Urothelium cell line (cell line): ENCODE data around the gene EXOC6B.
A peak's percentile ranks its signal among the peaks of the same experiment; 100 is the strongest.

Source experiments
- DNase-seq: peaks from one replicate; pipeline ENCODE4 v3.0.0; 2011; ENCODE audit warnings: low spot score, mixed read lengths
- FAIRE-seq: peaks from 2 replicates; lab custom pipeline; 2011; peaks lifted over from hg19 to GRCh38; lab: Jason Lieb, UNC

EXOC6B gene

GRCh38 chr2:72793798-72794440 is 31.9 kb downstream of the EXOC6B start:
- DNase-seq (no peak), FAIRE-seq (no peak)

DNA sequence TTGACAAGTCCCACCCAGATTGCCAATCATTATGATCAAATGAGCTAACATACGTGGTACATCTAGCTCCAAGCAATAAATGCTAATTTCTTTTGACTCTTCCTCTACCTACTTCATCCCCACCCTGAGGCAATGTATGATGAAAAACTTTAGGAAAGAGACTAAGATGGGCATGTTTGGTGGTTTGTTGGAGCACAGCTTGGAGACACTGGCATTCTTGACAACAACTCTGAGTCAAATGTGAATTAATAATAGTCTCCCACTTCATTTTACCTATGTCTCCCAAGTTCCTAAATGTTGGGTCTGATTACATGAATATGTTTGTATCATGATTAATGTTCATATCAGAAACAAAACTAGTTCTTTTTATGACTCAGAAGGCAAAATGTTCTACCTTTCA is 36.6 kb downstream of the EXOC6B start:
- DNase-seq, result no peak
- FAIRE-seq, result peak; percentile 77

DNA sequence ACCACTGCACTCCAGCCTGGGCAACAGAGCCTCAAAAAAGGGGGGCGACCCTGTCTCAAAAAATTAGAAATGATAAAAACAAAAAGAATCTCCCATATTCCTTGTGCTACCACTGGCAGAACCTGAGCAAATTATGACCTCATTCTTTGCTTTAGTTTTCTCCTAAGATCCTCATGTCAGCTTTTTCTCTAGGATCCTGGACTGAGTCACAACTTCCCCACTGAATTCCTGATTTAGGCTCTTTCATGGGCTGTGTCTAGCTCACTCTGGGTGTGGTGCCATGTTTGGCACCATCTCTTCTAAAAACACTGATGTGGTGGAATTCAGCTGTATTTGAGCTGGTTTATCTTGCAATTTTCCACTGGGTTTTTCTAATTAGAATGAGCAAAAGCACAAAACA is 37.1 kb downstream of the EXOC6B start:
- DNase-seq (no peak), FAIRE-seq (no peak)

DNA sequence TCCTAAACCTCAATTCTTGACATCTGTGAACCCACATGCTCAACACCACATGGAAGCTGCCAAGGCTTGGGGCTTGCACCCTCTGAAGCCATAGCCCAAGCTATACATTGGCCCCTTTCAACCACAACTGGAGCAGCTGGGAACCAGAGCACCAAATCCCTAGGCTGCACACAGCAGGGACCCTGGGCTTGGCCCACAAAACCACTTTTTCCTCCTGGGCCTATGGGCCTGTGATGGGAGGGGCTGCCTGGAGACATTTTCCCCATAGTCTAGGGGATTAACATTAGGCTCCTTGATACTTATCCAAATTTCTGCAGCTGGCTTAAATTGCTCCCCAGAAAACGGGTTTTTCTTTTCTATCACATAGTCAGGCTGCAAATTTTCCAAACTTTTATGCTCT is 40.3 kb downstream of the EXOC6B start:
- DNase-seq (no peak), FAIRE-seq (no peak)

- FAIRE-seq (no peak), DNase-seq (no peak)
Observed at GRCh38 chr2:72782520-72782919, 43.3 kb downstream of the EXOC6B start.

- FAIRE-seq (no peak), DNase-seq (no peak)
Observed at GRCh38 chr2:72781480-72781879, 44.4 kb downstream of the EXOC6B start.

GRCh38 chr2:72780477-72780876 is 45.4 kb downstream of the EXOC6B start:
- FAIRE-seq, result no peak
- no peak for DNase-seq

GRCh38 chr2:72779495-72779894 is 46.3 kb downstream of the EXOC6B start:
- DNase-seq (no peak), FAIRE-seq (no peak)

DNA sequence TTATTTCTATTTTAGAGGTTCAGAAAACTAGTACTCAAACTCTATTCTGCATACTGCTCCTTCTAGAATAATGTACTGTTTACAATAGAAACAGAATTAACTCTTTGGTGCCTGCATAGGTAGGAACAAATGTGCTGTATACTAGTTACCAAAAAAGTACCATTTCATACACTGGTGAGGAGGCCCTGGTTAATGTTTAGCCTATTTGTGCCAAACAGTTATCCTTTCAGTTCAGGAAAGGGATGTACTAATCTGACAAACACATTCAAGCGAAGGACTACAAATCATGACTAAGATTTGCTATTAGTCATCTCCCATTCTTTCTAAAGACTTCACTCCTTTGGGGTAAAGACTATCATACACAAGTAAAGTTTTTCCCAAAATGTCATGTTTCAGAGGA is 47.4 kb downstream of the EXOC6B start:
- no peak for FAIRE-seq
- DNase-seq, result no peak

DNA sequence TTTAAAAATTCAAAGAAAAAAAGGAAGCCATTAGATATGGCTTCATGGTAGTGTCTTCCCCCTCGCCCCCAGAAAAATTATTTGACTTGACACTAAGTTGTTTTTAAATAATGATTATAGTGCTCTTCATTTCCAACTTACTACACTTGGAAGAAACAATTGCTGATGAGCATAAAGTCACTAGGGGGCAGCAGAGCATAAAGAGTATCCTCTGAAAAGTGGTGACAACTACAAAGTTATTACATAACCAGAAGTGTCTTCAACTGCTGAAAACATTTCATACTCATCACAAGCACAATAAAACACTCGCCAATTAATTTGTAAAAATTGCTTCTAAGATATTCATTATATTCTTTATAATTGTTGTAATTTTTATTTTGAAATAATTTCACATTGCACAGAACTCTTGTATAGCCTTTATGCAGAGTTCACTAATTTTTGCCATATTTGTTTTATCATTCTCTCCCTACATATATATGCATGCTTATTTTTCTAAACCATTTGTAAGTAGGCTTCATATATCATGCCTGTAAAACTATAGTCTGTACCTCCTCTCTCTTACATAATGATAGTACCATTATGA is 54.9 kb downstream of the EXOC6B start:
- peak; percentile 72 for DNase-seq
- FAIRE-seq, result peak; percentile 82

DNA sequence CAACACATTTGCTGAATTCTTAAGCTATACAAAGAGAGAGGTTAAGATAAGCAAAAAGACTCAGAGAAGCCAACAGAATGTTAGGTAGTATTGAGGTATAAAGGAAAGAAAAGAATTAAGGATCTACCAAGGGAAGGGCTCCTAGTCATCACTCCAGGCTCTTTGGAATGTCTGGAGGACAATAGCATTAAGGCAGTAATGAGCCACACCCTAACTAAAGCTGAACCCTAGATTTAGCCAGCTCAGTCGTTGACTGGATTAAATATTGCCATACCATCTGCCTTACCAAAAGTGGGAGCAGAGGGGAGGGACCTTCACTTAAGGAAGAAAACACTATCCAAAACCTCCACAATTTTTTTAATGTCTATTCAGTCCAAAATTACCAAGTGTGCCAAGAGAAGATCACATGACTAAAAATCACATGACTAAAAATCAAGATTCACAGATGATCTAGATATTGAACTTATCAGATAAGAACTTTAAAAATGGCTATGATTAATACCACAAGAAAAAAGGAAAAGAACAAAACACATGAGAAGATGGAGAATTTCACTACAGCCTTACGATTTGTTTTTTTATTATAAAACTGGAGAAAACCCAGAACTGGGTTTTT is 59.7 kb downstream of the EXOC6B start:
- FAIRE-seq, result no peak
- peak; percentile 27 for DNase-seq

DNA sequence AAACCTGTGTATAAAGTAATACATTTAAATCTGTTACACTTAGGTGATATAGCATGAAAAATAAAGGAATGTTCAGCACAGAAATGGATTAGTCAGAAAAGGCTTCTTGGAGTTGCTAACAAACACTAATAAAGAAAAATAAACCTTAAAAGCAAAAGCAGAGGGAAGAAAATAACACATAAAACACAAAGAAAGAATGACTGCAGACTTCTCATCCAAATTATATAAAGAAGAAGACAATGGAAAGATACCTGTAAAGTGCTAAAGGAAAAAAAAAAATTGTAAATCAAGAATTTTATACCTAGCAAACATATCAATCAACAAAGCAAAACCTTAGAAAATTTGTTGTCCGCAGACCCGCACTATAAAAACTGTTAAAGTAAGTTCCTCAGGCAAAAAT is 63.6 kb downstream of the EXOC6B start:
- DNase-seq, result no peak
- FAIRE-seq, result no peak

DNA sequence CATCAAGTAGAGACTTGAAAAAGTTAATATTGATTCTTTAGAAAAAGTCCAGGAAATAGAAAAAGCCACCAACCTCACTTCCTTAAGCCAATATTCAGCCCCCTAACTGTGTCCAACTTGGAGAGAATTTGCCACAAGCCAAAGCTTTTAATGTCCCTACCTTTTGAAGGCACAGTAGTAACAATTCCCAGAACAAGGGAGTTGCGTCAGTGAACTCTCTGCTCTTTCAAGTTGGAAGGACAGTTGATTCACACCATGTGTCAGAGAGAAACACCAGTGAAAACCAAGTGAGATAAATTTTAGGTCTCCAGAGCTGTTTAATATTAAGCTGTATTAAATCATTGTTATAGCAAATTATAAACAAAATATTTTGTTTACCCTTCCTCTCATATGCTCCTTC is 66.1 kb downstream of the EXOC6B start:
- DNase-seq (no peak), FAIRE-seq (no peak)

GRCh38 chr2:72757177-72757775 is 68.6 kb downstream of the EXOC6B start:
- DNase-seq (no peak), FAIRE-seq (no peak)

GRCh38 chr2:72755647-72756423 is 70.0 kb downstream of the EXOC6B start:
- no peak for DNase-seq
- FAIRE-seq, result no peak

DNA sequence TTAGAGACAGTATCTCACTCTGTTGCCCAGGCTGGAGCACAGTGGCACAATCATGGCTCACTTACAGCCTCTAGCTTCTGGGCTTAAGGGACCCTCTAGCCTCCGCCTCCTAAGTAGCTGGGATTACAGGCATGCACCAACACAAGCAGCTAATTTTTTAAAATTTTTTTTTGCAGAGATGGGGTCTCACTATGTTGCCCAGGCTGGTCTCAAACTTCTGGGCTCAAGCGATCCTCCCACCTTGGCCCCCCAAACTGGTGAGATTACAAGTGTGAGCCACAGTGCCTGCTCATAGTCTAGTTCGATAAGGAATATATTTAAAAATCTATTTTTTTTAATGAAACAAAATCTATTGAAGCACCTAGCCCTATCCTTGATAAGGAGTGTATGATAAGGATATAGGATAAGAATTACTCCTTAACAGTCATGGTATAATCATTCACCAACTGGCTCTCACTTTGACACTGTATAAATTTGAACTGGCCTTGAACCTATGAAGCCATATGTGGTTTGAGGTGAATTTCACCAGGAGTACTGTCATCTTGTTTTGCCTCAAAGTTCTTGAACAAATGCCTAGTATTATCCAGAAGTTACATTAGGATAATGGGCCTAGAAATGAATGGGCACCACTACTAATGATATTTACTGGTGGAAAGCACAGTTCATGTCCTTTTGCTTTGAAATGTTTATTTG is 71.1 kb downstream of the EXOC6B start:
- no peak for DNase-seq
- FAIRE-seq, result no peak

GRCh38 chr2:72750977-72751639 is 74.7 kb downstream of the EXOC6B start:
- FAIRE-seq (no peak), DNase-seq (no peak)

DNA sequence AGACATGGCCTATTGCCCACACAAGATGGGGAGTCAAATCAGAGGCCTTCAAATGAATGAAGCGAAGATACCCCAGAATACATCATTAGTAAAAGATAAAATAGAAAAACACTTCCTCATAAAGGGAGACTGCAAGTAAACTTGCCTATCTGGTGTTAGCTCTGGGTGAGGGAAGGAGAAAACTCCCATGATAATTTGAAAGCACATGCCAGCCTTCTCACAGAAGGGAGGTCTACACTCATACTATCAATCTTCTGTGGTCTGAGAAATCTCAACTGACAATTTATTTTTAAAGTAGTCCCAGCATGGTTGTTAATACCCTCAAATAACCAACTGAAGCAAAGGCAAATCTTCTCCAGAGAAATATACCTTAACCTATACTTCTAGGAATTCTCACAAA is 75.4 kb downstream of the EXOC6B start:
- FAIRE-seq, result no peak
- no peak for DNase-seq

DNA sequence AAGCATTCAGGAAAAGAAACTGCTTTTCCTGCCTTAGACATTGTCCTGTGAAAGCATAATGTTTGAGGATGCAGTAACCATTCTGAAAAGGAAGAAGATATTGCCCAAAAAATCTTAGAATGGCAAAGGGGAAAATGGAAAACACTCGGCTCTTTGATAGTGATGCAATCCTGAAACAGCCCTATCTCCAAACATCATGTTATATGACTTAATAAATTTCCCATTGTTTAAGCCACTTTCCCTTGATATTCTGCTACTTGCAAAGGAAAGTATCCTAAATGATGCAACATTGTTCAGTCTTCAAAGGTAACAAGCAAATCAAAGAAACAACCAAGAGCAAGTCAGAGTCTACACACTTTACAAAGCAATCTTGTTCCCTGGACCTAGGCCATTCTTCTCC is 78.5 kb downstream of the EXOC6B start:
- no peak for FAIRE-seq
- DNase-seq, result no peak

DNA sequence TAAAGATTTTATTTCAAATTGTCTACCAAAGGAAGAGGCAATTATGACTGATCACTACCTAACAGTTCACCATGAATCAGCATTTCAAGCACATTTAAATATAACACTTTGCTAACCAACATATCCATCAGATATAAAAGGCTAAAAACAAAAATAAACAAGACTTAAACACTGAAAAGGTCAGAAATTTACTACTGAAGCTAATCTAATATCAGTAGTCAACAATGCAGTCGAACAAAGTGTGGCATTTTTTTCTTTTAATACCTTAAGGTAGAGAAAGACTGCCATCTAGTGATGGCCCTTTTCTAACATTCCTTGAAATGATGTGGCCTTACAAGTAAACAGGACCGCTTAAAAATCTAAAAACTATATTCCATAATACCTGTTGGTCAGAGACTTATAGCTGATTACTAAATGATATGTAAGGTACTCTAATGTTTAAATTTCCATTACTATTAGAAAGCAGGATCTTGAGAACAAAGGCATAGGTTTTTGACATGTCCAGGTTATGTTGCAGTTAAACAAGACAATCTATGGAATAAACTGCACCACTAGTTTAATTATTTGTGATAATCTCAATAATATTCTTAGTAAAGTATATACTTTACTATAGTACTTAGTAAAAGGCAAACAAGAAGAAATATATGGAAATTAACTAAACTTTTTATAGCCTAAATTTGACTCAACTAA is 80.0 kb downstream of the EXOC6B start:
- no peak for FAIRE-seq
- DNase-seq, result peak; percentile 33
